Measurements from ENCODE around the gene CLK1.

DNA sequence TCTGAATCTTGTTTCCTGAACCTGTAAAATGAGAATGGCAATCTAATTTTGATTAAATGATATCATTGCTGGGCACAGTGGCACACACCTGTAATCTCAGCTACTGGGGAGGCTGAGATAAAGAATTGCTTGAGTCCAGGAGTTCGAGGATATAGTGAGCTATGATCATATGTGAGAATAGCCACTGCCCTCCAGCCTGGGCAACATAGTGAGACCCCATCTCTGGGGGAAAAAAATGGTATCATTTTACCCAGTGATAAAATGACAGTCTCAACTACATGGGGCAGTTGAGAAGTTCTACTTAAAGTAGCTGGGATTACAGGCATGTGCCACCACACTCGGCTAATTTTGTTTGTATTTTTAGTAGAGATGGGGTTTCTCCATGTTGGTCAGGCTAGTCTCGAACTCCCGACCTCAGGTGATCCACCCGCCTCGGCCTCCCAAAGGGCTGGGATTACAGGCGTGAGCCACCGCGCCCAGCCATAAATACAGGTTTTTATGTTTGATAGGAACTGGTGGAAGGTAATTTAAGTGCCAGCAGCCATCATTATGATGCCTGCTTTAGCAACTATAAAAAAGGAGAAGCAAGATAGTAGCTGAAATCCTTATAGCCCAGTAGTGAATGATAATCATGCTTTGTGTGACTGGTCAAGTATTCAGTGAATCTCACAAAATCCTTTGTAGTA is 35.7 kb downstream of the CLK1 start:
- TF ChIP-seq, protein P1, sequence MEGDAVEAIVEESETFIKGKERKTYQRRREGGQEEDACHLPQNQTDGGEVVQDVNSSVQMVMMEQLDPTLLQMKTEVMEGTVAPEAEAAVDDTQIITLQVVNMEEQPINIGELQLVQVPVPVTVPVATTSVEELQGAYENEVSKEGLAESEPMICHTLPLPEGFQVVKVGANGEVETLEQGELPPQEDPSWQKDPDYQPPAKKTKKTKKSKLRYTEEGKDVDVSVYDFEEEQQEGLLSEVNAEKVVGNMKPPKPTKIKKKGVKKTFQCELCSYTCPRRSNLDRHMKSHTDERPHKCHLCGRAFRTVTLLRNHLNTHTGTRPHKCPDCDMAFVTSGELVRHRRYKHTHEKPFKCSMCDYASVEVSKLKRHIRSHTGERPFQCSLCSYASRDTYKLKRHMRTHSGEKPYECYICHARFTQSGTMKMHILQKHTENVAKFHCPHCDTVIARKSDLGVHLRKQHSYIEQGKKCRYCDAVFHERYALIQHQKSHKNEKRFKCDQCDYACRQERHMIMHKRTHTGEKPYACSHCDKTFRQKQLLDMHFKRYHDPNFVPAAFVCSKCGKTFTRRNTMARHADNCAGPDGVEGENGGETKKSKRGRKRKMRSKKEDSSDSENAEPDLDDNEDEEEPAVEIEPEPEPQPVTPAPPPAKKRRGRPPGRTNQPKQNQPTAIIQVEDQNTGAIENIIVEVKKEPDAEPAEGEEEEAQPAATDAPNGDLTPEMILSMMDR (IDR thresholded peaks at IDR 0.05): no peak
- TF ChIP-seq POLR2AphosphoS5 (IDR thresholded peaks at IDR 0.05) (no peak), POLR2A (IDR thresholded peaks at IDR 0.05) (no peak), EP300 (IDR thresholded peaks at IDR 0.05) (no peak)

All from gastroesophageal sphincter (tissue), 3 donors.